Ureter (tissue), 1 donor: ENCODE measurements around the gene ZMYND8. TPM values are rescaled to one million over a fixed set of nuclear protein-coding genes. Genes with fewer than 3 reads are reported as not detected.
"Not testable (repeated sequence)": the region's sequence is repeated elsewhere in the genome, so short reads cannot be mapped to it uniquely, and the experiment has no call there.

ENCODE experiments used
- DNase-seq: peaks from one replicate; pipeline ENCODE4 v3.0.0-alpha.2; 2020; ENCODE audit warnings: low spot score
- total RNA-seq: library from RNA; stranded (reverse); gene quantifications from one replicate; pipeline ENCODE4 v1.2.4, GENCODE V29; 2023
- donor health status: DM: yes; HTN: yes; CAD: no.

Gene ZMYND8
- total RNA-seq, 1 donor from 2014 or later: 113 TPM

DNA sequence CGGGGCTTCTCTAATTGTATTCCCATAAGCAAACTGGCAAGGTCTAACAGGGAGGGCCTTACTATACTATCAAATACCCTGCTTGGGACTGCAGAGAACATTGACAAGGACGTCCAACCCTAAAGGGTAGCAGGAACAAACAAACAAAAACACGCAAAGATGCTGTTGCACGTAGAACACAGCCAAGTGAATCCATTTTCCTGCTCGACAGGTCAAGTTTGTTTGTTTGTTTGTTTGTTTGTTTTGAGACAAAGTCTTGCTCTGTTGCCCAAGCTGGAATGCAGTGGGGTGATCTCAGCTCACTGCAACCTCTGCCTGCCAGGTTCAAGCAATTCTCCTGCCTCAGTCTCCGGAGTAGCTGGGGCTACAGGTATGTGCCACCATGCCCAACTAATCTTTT is 91.3 kb downstream of the ZMYND8 start:
- DNase-seq: no peak

DNA sequence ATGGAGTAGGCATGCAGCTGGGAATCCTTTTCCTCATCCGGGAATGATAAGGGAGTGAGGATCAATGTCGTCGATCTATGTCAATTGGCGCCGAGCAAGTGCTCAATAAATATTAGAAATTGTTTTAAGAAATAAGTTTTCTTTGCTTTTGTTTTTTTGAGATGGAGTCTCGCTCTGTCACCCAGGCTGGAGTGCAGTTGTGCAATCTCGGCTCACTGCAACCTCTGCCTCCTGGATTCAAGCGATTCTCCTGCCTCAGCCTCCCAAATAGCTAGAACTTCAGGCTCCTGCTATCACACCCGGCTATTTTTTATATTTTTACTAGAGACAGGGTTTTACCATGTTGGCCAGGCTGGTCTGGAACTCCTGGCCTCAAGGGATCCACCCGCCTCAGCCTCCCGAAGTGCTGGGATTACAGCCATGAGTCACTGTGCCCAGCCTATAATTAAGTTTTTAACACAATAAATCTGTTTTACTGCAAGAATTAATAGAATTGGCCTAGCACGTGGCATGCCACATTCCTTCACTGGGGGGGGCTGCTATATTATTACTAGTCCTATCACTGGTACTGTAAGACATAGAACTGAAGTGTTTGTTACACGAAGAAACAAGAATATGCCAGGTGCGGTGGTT is 92.2 kb downstream of the ZMYND8 start:
- DNase-seq: not testable (repeated sequence)

- no peak for DNase-seq
These were observed 92.9 kb downstream of the ZMYND8 start for GRCh38 chr20:47263465-47264084.

DNA sequence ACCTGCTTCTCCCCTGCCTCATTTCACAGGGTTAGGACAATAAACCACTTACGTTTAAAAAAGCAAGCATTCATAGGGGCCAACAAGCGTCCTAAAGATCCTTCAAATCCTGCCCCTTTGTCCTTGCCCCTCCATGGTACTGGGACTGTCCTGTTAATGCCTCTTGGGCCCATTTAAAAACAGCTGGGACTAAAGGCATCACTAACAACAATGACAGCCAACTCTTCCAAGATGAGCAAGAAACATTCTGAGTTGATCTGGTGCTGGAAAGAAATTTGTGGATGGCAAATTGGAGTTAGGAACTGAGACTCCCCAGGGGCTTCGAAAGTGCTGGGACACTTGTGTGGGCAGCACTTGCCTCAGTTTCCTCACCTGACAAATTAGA is 93.4 kb downstream of the ZMYND8 start:
- DNase-seq: no peak

- DNase-seq: no peak
These were observed 94.0 kb downstream of the ZMYND8 start for GRCh38 chr20:47262365-47263013.

DNA sequence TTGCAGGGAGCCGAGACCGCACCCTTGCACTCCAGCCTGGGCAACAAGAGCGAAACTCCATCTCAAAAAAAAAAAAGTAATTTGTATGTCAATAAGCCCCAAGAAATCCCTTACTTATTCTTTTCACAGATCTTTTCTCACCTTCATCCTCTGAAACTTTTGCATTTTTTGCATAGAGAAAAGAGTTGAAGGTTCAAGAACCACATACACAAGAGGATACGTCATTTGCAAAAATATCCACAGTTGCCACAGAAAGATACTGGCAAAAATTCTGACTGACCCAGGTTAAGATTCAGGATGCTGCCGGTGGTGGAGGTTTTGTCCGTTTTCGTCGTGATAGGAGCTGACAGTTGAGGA is 94.5 kb downstream of the ZMYND8 start:
- DNase-seq: no peak

- DNase-seq: not testable (repeated sequence)
These were observed 95.2 kb downstream of the ZMYND8 start for GRCh38 chr20:47261161-47261774.

DNA sequence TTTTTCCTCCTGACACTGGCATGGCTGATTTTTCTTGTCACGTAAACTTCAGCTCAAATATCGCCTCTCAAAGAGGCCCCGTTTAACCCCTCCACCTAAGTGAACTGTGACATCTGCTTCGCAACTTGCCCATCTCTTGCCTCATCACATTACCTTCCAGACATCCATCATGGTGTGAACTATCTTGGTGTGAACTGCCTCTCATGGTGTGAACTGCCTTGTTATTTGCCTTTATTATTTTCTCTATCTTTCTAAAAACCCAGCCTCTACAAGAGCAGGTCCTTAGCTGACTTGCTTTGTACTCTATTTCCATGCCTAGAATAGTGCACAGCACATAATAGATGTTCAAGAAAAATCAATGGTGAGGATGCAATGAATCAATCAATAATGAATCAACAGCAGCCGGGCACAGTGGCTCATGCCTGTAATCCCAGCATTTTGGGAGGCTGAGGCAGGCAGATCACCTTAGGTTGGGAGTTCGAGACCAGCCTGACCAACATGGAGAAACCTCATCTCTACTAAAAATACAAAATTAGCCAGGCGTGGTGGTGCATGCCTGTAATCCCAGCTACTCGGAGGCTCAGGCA is 95.9 kb downstream of the ZMYND8 start:
- not testable (repeated sequence) for DNase-seq

GRCh38 chr20:47258745-47259695 is 97.5 kb downstream of the ZMYND8 start:
- no peak for DNase-seq

DNA sequence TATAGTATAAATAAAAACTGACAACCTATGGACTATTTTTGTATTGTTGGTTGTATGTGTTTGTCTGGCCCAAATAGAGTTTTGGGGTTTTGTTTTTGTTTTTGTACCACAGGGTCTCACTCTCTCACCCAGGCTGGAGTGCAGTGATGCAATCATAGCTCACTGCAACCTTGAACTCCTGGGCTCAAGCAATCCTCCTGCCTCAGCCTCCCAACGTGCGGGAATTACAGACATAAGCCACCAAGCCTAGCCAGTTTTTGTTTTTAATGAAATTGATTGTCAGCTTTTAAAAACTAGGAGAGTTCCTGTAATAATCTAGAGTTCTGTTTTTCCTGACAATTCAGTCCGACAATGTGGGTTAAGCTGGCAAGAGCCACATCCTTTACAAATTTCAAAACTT is 98.7 kb downstream of the ZMYND8 start:
- DNase-seq: no peak

GRCh38 chr20:47257256-47257655 is 99.2 kb downstream of the ZMYND8 start:
- no peak for DNase-seq

GRCh38 chr20:47256668-47257236 is 99.7 kb downstream of the ZMYND8 start:
- DNase-seq: no peak

GRCh38 chr20:47253872-47254271 is 102.6 kb downstream of the ZMYND8 start:
- DNase-seq: no peak

GRCh38 chr20:47252879-47253307 is 103.6 kb downstream of the ZMYND8 start:
- DNase-seq: no peak

- no peak for DNase-seq
These were observed 105.1 kb downstream of the ZMYND8 start for GRCh38 chr20:47251154-47252020.

DNA sequence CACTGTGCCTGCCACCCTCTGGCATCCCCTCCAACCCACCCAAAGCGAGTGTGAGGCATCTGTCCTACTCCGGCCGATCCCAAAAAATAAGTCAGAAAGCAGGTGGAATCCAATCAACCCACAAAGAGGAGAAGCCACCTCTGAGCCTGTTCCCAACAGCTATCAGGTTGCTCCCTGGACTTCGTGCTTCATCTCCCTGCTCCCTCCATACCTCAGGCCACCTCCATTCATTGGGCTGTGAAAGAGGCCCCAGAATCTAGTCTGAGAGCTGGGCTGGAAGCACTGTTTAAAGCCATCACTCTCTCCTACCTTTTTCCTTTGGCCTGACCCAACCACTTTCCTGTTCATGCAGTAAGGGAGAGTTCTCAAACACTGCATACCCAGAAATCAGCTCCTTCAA is 106.1 kb downstream of the ZMYND8 start:
- no peak for DNase-seq

DNA sequence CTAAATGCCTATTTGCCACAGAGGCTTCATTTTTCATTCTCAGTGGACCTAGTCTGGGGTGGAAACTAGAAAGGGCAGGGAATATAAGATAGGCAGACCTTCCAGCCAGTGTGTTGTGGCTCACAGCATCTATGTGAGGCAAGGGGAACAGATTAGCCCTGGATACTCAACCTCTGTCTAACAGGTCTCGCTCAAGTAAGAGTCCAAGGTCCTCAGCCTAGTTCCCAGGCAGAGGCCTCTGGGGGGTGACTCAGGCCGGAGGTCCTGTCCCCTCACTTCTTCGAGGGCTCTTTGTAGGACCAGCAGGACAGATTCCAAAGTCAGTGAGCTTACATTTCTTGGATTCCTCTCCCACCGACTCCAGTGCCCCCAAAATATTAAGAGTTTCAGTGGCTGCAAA is 106.6 kb downstream of the ZMYND8 start:
- no peak for DNase-seq

DNA sequence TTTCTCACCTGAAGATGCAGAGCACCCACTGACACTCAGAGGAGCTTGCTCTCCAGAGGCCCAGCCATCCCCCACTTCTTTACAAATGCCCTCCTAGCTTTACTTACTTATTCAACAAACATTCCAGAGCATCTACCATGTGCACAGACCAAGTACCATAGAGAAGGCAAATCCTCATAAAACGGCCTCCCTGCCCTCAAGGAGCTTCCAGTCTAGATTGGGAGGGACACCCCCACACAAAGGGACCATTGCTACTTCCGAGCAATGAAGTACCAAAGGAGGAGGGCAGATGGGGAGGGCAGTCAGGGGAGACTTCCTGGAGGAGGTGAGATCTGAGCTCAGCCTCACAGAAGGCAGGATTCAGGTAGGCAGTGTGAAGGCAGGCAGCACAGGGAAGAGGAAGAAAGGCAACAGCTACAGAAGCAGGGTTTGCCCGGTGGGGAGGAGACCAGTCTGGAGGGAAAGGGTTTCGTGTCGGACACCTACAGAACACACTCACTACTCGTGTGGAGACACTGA is 108.0 kb downstream of the ZMYND8 start:
- DNase-seq: no peak

DNA sequence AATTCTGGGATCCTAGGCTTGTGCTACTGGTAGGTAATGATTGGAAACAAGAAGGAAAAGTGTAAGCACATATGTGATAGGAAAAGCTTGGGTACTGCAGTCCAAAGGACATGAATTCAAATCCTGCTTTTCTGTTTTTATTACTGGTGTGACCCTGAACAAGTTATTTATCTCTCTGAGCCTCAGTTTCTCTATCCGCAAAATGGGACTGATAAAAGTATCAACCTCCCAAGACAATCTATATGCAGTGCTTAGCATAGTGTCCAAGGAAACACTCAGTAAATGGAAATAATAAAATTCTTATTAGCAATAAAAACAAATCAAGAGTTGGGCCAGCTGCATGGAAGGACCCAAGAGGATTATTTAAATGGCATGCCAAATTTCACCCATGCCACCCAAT is 108.5 kb downstream of the ZMYND8 start:
- DNase-seq: no peak
